GM18526 (cell line): Measurements from ENCODE around the gene TPK1.

Source experiments
- POLR2A ChIP-seq: IDR thresholded peaks from 3 replicates; pipeline ENCODE4 v1.6.1; 2011; ENCODE audit not compliant: insufficient read length; ENCODE audit errors: extremely low read depth

The TPK1 gene

GRCh38 chr7:144650439-144650838 is 185.4 kb downstream of the TPK1 start:
- no peak for TF ChIP-seq POLR2A

- no peak for TF ChIP-seq POLR2A
These were observed 186.7 kb downstream of the TPK1 start for GRCh38 chr7:144649120-144649519.

GRCh38 chr7:144641389-144642044 is 194.3 kb downstream of the TPK1 start:
- no peak for TF ChIP-seq POLR2A

- TF ChIP-seq POLR2A, result no peak
These were observed 203.1 kb downstream of the TPK1 start for GRCh38 chr7:144632724-144633123.

- no peak for TF ChIP-seq POLR2A
These were observed 206.3 kb downstream of the TPK1 start for GRCh38 chr7:144629598-144629997.

GRCh38 chr7:144629011-144629410 is 206.8 kb downstream of the TPK1 start:
- TF ChIP-seq POLR2A, result no peak

- TF ChIP-seq POLR2A, result no peak
These were observed 207.7 kb downstream of the TPK1 start for GRCh38 chr7:144628176-144628575.

GRCh38 chr7:144622745-144623144 is 213.1 kb downstream of the TPK1 start:
- no peak for TF ChIP-seq POLR2A

GRCh38 chr7:144606261-144606660 is 229.6 kb downstream of the TPK1 start:
- no peak for TF ChIP-seq POLR2A

GRCh38 chr7:144596953-144597352 is 238.9 kb downstream of the TPK1 start:
- TF ChIP-seq POLR2A, result no peak

- no peak for TF ChIP-seq POLR2A
These were observed 241.3 kb downstream of the TPK1 start for GRCh38 chr7:144594580-144594979.

GRCh38 chr7:144588559-144589051 is 247.2 kb downstream of the TPK1 start:
- TF ChIP-seq POLR2A, result no peak

GRCh38 chr7:144587701-144588100 is 248.2 kb downstream of the TPK1 start:
- no peak for TF ChIP-seq POLR2A

GRCh38 chr7:144584726-144585125 is 251.1 kb downstream of the TPK1 start:
- no peak for TF ChIP-seq POLR2A

- no peak for TF ChIP-seq POLR2A
These were observed 256.2 kb downstream of the TPK1 start for GRCh38 chr7:144579687-144580086.

- no peak for TF ChIP-seq POLR2A
These were observed 260.4 kb downstream of the TPK1 start for GRCh38 chr7:144575456-144575855.

- no peak for TF ChIP-seq POLR2A
These were observed 267.6 kb downstream of the TPK1 start for GRCh38 chr7:144568233-144568632.
